Mucosa of rectum (tissue), 2 donors: ENCODE measurements around the gene HORMAD1.

Experiments
- H3K27ac ChIP-seq, 2 donors: one replicate each; pipeline ENCODE4 v1.7.0; 2013; ENCODE audit warnings: inconsistent platforms in 2 of 2, low read depth in 2 of 2, low read length in 2 of 2
- H3K27me3 ChIP-seq, 2 donors: one replicate each; pipeline ENCODE4 v1.7.0; 2013; ENCODE audit warnings: low read length in 2 of 2; ENCODE audit not compliant: control insufficient read depth in 2 of 2, insufficient read depth in 2 of 2
- H3K36me3 ChIP-seq, 2 donors: one replicate each; pipeline ENCODE4 v1.7.0; 2013; ENCODE audit warnings: low read length in 2 of 2; ENCODE audit not compliant: control insufficient read depth in 2 of 2, insufficient read depth in 2 of 2
- H3K4me1 ChIP-seq, 2 donors: one replicate each; pipeline ENCODE4 v1.7.0; 2013; ENCODE audit warnings: low read length in 2 of 2, mild to moderate bottlenecking in 1 of 2; ENCODE audit not compliant: control insufficient read depth in 2 of 2, insufficient read depth in 2 of 2
- H3K4me3 ChIP-seq, 2 donors: one replicate each; pipeline ENCODE4 v1.7.0; 2013; ENCODE audit warnings: low read length in 2 of 2
- H3K9ac ChIP-seq, 2 donors: one replicate each; pipeline ENCODE4 v1.7.0; 2013; ENCODE audit warnings: low read length in 2 of 2, low read depth in 1 of 2, mild to moderate bottlenecking in 1 of 2
- H3K9me3 ChIP-seq, 2 donors: one replicate each; pipeline ENCODE4 v1.7.0; 2013; ENCODE audit warnings: low read length in 2 of 2; ENCODE audit not compliant: control insufficient read depth in 2 of 2
- donor health status: healthy.
- donor health status: Normal muscosa, but diverticular disease.

The HORMAD1 gene

GRCh38 chr1:150703427-150703826 lies 17.3 kb downstream of the HORMAD1 start:
- H3K9ac ChIP-seq, result no peak overlapping the region
- H3K4me1 ChIP-seq, result no peaks in the 10 kb centered on the region
- no peaks in the 10 kb centered on the region for H3K9me3 ChIP-seq
- H3K4me3 ChIP-seq, result no peak overlapping the region
- no peaks in the 10 kb centered on the region for H3K36me3 ChIP-seq
- H3K27me3 ChIP-seq, result no peaks in the 10 kb centered on the region
- H3K27ac ChIP-seq, result no peak overlapping the region

DNA sequence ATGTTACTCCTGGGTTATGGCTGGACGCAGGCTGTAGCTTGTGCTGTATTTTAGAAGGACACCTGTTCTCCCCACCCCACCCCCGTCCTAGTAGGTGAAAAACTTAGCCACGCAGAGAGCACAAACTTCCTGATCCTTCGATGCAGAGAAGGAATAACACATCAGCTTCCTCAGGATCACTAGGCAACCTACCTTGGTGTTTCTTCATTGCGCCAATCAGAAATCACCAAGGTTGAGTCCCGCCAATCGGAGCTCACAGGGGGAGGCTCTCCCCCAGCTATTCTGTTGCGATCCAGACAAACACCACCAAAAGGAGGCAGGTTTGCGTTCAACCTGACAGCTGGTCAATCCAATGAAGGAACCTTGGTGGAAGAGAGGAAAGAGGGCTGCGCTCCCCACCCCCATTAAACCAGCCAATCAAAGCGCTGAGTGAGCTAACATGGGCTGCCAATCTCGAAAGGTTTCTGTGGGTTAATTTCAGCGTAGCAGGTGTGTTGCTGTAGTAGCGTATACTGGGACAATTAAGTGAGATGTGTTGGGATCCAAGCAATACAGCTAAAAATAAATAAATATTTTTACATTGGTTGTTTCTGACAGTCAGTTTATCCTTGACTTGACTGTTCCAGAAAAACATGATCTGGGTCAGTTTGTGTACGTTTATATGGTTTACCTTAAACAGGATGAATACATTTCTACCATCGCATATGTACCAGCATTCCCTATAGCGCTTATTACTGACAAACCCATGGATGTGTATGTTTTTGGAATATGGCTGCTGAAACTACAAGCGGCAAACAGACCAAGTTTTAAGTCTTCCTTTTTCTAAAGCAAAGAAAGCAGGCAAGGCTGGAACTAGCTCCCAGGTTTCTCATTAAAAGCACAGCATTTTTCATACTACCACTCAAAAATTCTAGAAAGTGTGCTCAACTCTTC lies 23.4 kb downstream of the HORMAD1 start, which contains the start of gene GOLPH3L:
Gene GOLPH3L (minus strand): TSS at position 160 of the 933 bp plus-strand sequence. CDS start 2,316 bp downstream, outside the sequence.
- Histone ChIP-seq H3K9me3 (no peaks in the 10 kb centered on the region), H3K4me1 (peaks cover 8 to 13% of the 10 kb centered on the region in 2 donors), H3K27me3 (no peaks in the 10 kb centered on the region), H3K4me3 (peak within 1 kb of the TSS; percentile 84 to 97), H3K36me3 (peaks cover 18 to 21% of the 10 kb centered on the region in 2 donors), H3K27ac (peak within 1 kb of the TSS; percentile 84), H3K9ac (peak within 1 kb of the TSS; percentile 73 to 76)

GRCh38 chr1:150696590-150696989 lies 24.1 kb downstream of the HORMAD1 start:
- H3K27ac ChIP-seq, result peak overlapping the region; percentile 84
- H3K36me3 ChIP-seq, result peaks cover 19 to 24% of the 10 kb centered on the region in 2 donors
- peak overlapping the region; percentile 73 to 76 for H3K9ac ChIP-seq
- peak overlapping the region; percentile 84 to 97 for H3K4me3 ChIP-seq
- no peaks in the 10 kb centered on the region for H3K27me3 ChIP-seq
- peaks cover 8 to 13% of the 10 kb centered on the region in 2 donors for H3K4me1 ChIP-seq
- no peaks in the 10 kb centered on the region for H3K9me3 ChIP-seq

DNA sequence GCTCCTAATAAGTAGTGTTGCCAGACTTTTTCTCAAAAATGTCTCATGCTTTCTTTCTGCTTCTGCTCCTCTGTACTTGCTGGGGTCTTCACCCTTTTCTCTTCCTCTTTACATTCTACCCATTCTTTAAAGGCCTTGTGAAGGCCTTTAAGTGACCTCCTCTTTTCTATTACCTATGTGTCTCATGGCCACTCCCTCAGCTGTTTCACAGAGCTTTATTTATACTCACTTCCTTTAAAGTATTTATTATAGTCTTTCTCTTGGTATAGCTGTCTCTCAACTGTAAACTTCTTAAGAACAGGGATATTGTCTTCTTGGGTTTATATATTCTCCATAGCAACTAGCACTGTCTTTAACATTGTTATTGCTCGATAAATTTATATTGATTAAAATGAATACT lies 24.5 kb downstream of the HORMAD1 start:
- Histone ChIP-seq H3K9me3 (no peaks in the 10 kb centered on the region), H3K27me3 (no peaks in the 10 kb centered on the region), H3K9ac (peak overlapping the region; percentile 60 to 61), H3K4me3 (peak overlapping the region; percentile 84 to 97), H3K4me1 (peaks cover 8 to 13% of the 10 kb centered on the region in 2 donors), H3K36me3 (peaks cover 19 to 24% of the 10 kb centered on the region in 2 donors), H3K27ac (peak overlapping the region; percentile 84)

DNA sequence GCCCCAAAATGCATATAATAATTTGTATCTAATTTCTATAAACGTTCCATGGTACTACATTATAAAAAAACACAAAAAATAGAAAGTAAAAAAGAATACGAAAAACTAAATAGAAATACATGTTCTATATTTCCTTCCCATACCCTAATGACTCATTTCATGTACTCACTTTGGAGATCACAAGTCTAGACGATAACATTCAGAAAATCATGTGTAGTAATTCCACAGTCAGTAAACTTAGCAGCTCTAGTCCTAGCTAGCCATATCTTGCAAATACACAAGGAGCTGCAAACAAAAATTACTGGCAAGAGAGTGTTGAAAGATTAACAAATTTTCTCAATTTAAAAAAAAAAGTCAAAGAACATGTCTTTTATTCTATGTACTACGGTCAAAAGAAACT lies 25.1 kb downstream of the HORMAD1 start:
- no peaks in the 10 kb centered on the region for H3K27me3 ChIP-seq
- peaks cover 8 to 13% of the 10 kb centered on the region in 2 donors for H3K4me1 ChIP-seq
- H3K9me3 ChIP-seq, result no peaks in the 10 kb centered on the region
- H3K9ac ChIP-seq, result peak overlapping the region; percentile 32 to 61
- H3K4me3 ChIP-seq, result peak overlapping the region; percentile 84 to 97
- H3K36me3 ChIP-seq, result peaks cover 24% of the 10 kb centered on the region in 2 donors
- H3K27ac ChIP-seq, result peak overlapping the region; percentile 16 to 51

GRCh38 chr1:150692720-150693119 lies 28.0 kb downstream of the HORMAD1 start:
- Histone ChIP-seq H3K4me3 (no peak overlapping the region), H3K9me3 (no peaks in the 10 kb centered on the region), H3K4me1 (peaks cover 8 to 13% of the 10 kb centered on the region in 2 donors), H3K27me3 (no peaks in the 10 kb centered on the region), H3K27ac (no peak overlapping the region), H3K36me3 (peaks cover 31 to 35% of the 10 kb centered on the region in 2 donors), H3K9ac (no peak overlapping the region)

DNA sequence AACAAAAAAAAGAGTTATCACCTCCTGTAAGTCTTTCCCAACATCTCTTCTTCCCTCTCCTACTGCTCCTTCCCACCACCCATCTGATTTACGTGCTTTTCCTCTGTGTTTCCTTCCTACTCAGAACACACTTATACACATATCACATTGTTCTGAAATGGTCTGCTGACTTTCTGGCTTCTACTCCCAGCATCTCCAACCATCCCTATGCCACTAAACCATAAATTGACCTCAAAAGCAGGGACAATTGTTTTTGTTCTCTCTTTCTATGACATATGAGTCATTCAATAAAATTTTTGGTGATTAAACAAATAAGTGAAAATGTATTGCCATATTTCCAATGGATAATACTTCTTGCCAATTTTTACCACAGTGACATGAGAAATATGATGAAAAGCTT lies 31.9 kb downstream of the HORMAD1 start:
- no peak overlapping the region for H3K9ac ChIP-seq
- peaks cover 24 to 25% of the 10 kb centered on the region in 2 donors for H3K36me3 ChIP-seq
- H3K27me3 ChIP-seq, result no peaks in the 10 kb centered on the region
- H3K4me3 ChIP-seq, result no peak overlapping the region
- H3K4me1 ChIP-seq, result peaks cover 0 to 2% of the 10 kb centered on the region in 2 donors
- H3K27ac ChIP-seq, result no peak overlapping the region
- no peaks in the 10 kb centered on the region for H3K9me3 ChIP-seq

- Histone ChIP-seq H3K4me1 (peaks cover 0 to 2% of the 10 kb centered on the region in 2 donors), H3K36me3 (peaks cover 17 to 26% of the 10 kb centered on the region in 2 donors), H3K27me3 (no peaks in the 10 kb centered on the region), H3K27ac (no peak overlapping the region), H3K4me3 (no peak overlapping the region), H3K9me3 (no peaks in the 10 kb centered on the region), H3K9ac (no peak overlapping the region)
Measured at GRCh38 chr1:150686275-150686674, 34.4 kb downstream of the HORMAD1 start.

- Histone ChIP-seq H3K9ac (no peak overlapping the region), H3K4me1 (no peaks in the 10 kb centered on the region), H3K27ac (no peak overlapping the region), H3K27me3 (no peaks in the 10 kb centered on the region), H3K4me3 (no peak overlapping the region), H3K36me3 (peaks cover 18 to 24% of the 10 kb centered on the region in 2 donors), H3K9me3 (no peaks in the 10 kb centered on the region)
Measured at GRCh38 chr1:150683914-150684313, 36.8 kb downstream of the HORMAD1 start.

DNA sequence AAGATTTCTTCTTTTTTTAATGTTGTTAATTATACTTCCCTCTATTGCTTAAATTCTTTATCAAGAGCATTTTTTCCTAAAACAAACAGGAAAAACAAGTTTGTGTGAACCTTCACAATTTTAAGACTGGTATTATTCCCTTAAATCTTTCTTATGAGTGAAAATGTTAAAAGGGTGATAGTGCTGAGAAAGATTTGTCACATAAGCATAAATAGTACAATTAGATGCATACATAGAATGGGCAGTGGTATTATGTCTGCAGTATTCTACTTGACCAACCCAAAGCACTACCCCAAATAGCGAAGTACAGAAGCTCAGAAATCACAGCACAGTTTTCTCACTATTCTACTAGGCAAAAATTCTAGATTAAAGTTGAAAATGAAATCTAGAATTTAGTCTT lies 41.7 kb downstream of the HORMAD1 start:
- peaks cover 9 to 22% of the 10 kb centered on the region in 2 donors for H3K36me3 ChIP-seq

More for the DNA sequence above, 41.7 kb downstream of the HORMAD1 start:
- no peaks in the 10 kb centered on the region for H3K4me1 ChIP-seq
- H3K4me3 ChIP-seq, result no peak overlapping the region
- H3K9ac ChIP-seq, result no peak overlapping the region
- no peak overlapping the region for H3K27ac ChIP-seq
- no peaks in the 10 kb centered on the region for H3K9me3 ChIP-seq
- no peaks in the 10 kb centered on the region for H3K27me3 ChIP-seq
